GM13977 (cell line): ENCODE data around the gene HCRTR1.

Experiments
- DNase-seq: peaks from one replicate; pipeline ENCODE4 v3.0.0; 2012; ENCODE audit warnings: low spot score
- in situ Hi-C: fragments of 300-500 bp; cut with MboI; formaldehyde crosslinking; loops from one replicate; pipeline ENCODE4 v1.12.0; 2022; ENCODE audit warnings: low sequenced_read_pairs, low pct_unique_long_range_greater_than_20kb, mixed read lengths, inconsistent platforms; ENCODE audit not compliant: unreplicated experiment
- TF ChIP-seq, protein P1 (sequence below): IDR thresholded peaks from 2 replicates; pipeline ENCODE4 v1.5.1; 2012; ENCODE audit warnings: mild to moderate bottlenecking, control low read depth; ENCODE audit not compliant: insufficient read depth; ENCODE audit errors: extremely low read depth, missing control alignments

The HCRTR1 gene

DNA sequence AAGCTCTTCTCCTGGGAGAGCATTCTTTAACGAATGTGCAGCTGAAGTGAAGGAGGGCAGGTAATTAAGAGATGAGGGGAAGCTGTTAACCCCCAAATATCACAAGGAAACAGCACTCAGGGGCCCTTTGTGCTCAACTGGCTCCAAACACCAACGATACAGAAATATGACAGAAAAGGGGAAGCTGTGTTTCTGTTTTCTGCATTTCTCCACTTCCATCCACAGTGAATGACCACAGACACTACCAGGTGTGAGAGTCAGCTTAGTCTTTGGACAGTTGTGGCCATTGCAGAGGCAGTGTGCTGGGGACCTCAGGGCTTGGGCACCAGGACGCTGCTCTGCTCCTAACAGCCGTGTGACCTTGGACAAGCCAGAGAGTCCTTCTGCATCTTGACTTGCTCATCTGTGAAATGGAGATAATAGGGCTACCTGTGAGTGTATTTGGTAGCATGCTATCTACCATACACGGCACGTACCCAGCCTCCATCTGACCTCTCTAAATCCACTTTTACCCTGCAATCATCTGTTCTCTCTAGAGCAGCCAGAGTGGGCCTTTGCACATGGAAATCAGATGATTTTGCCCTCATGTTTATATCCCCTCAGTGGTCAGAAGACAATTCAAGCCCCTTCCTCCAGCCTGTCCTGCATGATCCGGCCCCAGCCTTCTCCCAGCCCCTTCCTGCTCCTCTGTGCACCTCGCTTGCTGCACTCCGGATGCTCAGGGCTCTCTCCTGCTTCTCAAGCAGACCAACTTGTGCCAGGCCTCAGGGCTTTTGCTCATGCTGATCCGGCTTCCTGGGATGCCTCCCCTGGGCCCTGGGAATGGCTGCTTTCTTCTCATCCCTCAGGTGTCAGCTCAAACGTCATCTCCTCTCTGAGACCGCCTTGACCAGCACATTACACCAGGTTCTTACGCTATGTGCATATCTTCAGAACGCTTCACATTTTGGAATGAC, 45.9 kb upstream of the HCRTR1 start:
- TF ChIP-seq, protein P1, sequence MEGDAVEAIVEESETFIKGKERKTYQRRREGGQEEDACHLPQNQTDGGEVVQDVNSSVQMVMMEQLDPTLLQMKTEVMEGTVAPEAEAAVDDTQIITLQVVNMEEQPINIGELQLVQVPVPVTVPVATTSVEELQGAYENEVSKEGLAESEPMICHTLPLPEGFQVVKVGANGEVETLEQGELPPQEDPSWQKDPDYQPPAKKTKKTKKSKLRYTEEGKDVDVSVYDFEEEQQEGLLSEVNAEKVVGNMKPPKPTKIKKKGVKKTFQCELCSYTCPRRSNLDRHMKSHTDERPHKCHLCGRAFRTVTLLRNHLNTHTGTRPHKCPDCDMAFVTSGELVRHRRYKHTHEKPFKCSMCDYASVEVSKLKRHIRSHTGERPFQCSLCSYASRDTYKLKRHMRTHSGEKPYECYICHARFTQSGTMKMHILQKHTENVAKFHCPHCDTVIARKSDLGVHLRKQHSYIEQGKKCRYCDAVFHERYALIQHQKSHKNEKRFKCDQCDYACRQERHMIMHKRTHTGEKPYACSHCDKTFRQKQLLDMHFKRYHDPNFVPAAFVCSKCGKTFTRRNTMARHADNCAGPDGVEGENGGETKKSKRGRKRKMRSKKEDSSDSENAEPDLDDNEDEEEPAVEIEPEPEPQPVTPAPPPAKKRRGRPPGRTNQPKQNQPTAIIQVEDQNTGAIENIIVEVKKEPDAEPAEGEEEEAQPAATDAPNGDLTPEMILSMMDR: no peak
- in situ Hi-C loops: no loop called here
- DNase-seq: no peak

DNA sequence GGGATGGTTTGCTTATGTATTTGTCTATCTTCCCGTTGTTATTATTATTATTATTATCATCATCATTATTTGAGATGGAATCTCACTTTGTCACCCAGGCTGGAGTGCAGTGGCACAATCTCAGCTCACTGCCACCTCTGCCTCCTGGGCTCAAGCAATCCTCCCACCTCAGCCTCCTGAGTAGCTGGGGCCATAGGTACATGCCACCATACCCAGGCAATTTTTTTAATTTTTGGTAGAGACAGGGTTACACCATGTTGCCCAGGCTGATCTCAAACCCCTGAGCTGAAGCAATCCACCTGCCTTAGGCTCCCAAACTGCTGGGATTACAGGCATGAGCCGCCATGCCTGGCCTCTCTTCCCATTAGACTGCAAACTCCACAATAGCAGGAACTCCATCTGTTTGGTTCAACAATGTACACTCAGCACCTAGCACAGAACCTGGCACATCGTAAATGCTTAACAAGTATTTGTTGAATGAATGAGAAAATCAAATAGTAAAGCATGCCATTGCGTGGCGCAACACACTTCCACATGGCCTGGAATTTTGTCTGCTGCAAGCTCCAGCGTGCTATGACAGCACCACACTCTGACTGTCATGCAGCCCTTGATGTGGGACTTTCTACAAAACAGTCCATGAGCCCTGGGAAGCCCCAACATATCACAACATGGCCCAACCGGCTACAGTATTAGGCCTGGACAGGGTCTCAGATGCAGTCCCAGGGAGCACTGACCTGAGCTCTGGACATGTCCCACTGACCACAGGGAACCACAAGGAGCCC, 45.0 kb upstream of the HCRTR1 start:
- in situ Hi-C loops: no loop called here
- TF ChIP-seq, protein P1: no peak
- DNase-seq: no peak

DNA sequence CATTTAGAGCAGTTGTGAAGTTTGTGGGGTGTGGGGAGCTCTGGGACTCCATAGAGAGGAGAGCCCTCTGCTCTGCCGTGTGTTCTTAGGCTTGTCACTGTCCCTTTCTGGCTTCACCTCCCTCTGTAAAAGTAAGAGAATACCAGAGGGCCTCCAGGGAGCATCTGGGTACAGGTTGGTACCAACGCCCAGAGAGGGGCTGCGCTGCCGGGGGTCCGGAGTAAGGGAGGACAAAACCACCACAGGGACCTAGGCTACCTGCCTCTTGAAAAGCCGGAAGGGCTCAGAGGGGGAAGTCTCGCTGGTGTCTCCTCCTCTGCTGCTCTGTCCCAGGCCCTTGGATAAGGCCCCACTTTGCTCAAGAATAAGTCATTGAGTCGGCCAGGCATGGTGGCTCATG, 44.2 kb upstream of the HCRTR1 start:
- no peak for DNase-seq
- in situ Hi-C loops: no loop called here
- TF ChIP-seq, protein P1: no peak

DNA sequence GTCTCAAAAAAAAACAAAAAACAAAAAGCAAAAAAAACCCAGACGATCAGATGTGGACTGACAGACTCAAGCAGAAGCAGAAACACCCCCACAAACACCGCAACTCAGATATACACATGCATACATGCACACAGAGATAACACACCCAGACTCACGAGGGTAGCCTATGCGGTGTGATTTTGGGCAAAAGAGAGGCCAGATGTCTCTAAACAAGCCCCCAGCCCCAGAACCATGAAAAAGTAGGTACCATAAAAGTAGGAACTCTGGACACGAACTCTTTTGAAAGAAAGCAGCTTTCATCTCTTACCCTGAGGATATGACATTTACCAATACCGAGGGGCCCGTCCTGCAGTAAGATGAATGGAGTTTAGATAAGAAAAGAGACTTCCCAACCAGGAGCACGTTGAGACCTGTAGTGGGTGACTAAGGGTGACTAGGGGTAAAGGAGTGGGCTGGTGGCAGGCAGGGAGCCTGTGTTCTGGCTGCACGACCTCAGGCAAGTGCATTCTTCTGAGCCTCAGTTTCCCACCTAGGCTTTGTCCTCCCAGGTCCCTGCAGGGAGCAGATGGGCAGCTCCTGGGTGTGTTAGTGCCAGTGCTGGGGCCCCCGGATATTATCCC, 42.6 kb upstream of the HCRTR1 start:
- TF ChIP-seq, protein P1: no peak
- in situ Hi-C loops: no loop called here

DNA sequence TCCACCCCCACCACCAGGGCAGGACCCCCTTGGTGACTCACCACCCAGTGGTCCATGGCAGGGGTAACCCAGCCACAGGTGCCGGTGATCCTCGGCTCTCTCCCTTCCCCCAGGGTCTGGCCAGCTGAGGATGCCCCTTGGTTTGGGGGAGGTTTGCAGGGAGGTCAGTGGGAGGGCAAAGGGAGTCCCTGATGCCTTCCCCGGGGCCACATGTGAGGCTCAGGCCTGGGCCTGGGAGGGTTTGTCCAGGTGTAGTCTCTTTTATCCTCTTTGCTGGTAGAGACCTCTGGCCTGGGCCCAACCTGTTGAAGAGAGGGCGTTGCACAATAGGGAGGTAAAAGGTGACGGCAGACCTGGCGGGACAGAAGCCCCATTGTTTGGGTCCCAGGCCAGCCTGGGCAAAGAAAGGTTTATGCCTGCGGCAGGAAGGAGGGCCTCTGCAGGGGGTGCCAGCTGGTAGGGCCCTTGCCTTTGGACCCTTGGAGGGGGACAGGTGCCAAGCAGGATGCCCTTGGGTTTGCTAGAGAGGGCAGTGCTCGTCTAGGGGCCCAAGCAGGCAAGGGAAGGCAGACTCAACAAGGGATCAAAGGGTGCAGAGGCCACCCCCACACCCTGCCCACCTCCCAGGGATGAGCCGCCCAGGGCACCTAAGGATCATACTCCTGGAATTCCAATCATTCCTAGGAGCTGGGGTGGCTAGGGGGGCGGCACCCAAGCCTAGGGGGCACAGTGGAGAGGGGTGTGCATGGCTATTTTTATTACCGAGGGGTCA, 41.9 kb upstream of the HCRTR1 start:
- in situ Hi-C loops: no loop called here
- TF ChIP-seq, protein P1: no peak
- no peak for DNase-seq

More for the DNA sequence above, 42.6 kb upstream of the HCRTR1 start:
- no peak for DNase-seq

DNA sequence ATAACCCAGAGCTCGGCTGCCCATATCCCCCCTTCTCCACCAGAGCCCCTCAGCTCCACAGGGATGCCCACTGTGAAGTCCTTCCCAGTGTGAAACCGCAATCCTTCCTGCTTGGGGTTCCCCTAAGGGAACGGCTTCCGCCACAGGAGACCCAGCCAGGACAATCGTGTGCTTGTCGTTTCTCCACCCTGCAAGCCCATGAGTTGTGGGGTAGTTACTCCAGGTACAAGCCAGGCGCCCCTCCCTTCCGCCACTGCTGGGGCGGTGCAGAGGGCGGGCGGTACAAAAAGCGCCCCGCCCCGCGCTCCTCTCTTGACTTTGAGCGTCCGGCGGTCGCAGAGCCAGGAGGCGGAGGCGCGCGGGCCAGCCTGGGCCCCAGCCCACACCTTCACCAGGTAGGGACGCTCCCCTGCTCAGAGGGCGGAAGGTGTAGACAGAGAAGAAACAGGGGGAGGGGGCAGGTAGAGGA, 41.3 kb upstream of the HCRTR1 start, which contains the start of gene TINAGL1:
TSS of gene TINAGL1 (plus strand) at position 315 of the 469 bp plus-strand sequence. CDS start 634 bp downstream, outside the sequence.
- DNase-seq: no peak
- TF ChIP-seq, protein P1: no peak
- in situ Hi-C loops: no loop called here
